GM19467 (cell line): ENCODE measurements around the gene RAG1.
"Not testable (repeated sequence)": the region's sequence is repeated elsewhere in the genome, so short reads cannot be mapped to it uniquely, and the experiment has no call there.

Experiments used
- ATAC-seq: cut with Tn5 transposase; IDR thresholded peaks from one replicate; pipeline ENCODE4 v1.9.1; 2021; ENCODE audit warnings: mild to moderate bottlenecking, moderate library complexity; ENCODE audit not compliant: unreplicated experiment

Gene RAG1

DNA sequence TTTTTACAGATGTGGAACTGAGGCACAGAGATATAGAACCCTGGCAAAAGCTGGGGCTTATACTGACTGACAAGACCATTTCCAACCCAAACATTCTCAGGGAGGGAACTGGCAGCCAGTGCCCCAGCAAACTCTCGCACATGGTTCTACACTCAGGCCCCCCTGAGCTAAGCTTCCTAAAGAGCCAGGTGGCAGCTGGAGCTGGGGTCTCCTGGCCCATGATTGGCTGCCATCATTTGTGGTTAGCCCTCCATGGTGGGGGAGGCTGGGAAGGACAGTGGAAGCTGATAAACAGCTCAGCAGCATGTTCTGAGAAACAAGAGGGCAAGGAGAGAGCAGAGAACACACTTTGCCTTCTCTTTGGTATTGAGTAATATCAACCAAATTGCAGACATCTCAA lies at the start of gene RAG1:
Gene RAG1, plus strand, starts transcription at position 314 of the 400 bp plus-strand sequence. CDS start 5,298 bp downstream, outside the sequence.
- no peak for ATAC-seq

DNA sequence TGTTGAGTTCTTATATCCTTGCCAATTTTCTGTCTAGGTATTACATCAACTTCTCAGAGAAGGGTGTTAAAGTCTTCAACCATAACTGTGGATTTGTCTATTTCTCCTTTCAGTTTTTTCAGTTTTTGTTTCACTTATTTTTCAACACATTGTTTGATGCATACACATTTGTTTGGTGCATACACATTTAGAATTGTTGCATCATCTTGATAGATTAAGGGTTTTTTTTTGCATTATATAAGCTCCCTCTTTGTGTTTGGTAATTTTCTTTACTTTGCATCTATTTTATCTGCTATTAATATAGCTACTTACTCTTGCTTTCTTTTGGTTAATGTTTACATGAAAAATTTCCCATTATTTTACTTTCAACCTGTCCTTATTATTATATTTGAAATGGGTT lies 37.0 kb upstream of the RAG1 start:
- ATAC-seq: no peak

DNA sequence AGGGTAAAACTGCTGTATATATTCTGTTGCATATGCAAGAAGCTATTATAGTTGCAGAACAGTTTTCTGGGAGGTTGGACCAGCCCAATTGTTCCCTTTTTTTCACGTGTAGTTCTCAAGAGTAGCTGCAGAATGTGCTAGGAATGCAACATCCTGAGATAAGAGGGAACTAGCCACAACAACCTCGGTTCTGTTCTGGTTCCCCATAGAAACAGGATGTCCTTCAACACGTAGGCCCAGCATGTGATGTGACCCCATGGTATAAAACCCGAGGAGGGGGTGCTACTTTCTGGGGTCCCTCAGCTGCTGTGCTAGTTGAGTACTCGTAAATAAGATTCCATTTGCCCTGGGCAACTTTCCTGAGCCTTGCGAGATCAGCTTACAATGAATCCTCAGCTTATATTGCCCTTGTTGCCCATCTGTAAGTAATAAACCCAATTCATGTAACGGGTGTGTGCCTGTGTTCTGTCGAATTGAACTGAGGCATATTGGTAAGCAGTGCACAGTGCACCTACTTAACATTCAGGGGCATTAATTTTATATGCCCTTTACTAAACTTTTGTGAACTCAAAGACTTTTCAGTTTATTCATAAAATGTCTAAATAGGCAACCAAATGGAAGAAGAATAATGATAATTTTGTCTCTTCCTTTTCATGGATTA lies 34.7 kb upstream of the RAG1 start:
- ATAC-seq: no peak

DNA sequence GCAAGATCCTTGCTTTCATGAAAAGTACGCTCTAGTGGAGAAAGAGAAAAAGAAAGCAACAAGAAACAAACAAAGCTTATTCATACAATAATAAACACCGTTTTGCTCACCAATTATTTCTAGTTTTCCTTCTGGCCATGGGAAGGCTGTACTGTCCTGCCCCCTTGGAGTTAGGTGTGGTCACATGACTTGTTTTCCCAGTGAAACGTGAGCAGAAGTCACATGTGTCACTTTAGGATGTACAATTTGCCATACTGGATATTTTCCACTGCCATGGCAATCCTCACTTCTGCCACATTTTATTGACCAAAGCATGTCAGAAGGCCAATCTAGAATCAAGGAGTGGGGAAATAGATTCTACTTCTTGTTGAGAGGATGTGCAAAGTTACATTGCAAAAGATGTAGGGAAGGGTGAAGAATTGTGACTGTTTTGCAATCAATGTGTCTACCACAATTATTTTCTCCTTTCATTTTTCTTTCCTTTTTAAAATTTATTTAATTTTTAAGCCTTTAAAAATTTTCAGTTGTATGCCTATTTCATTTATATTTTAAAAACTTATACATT lies 33.4 kb upstream of the RAG1 start:
- no peak for ATAC-seq

DNA sequence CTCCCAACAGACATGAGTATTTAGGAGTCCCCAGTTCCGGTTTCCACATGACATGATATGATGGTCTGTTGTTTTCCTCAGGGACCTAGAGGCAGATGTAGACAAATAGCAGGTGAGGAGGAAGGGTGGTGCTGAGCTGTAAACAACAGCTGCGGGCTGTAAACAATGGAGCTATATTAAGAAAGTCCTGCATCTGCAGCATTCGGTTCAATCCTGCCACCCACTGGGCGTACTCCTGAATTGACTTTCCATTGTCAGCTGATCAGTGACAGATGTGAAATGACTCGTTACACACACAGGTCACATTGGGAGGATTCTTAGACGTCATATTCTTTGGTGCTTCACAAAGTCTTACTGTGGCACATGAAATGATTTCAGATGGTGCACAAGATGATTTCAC lies 26.8 kb upstream of the RAG1 start:
- ATAC-seq: peak; percentile 96

DNA sequence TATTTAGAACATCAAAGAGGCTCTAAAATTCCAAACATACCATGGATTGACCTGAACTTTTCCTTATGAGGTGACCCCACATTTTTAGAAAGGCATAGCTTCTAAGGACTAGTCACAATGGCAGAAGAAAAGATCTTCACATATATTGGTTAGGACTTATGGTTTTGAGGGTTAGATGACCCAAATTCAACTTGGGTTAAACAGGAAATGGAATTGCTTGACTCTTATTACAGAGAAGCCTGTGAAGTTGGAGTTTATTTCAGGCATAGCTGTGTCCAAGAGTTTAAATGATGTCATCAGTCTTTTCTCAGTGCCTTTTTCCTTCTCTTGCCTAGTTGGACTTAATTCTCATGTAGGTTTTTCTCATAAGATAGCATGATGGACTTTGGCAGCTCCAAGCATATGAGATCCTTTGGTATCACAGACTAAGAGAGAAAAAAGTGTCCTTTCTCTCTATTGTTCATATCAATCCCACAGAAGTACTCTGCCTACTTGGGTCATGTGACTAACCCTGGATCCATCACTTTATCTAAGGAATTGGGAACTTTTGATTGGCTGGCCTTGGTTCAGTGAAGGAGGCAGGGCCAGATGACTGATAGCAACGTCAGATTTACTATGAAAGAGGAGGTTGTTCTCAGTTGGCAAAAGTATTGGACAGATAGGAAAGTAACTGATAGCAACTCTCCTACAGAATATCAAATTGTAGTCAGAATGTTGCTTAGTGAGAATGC lies 17.3 kb upstream of the RAG1 start:
- no peak for ATAC-seq

DNA sequence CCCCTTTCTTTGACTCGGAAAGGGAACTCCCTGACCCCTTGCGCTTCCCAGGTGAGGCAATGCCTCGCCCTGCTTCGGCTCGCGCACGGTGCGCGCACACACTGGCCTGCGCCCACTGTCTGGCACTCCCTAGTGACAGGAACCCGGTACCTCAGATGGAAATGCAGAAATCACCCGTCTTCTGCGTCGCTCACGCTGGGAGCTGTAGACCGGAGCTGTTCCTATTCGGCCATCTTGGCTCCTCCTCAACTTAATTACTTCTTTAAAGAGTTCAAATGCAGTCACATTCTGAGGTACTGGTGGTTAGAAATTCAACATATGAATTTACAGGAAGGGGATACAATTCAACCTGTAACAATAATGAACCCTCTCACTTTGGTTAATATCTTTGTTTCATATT lies 10.4 kb upstream of the RAG1 start:
- not testable (repeated sequence) for ATAC-seq

DNA sequence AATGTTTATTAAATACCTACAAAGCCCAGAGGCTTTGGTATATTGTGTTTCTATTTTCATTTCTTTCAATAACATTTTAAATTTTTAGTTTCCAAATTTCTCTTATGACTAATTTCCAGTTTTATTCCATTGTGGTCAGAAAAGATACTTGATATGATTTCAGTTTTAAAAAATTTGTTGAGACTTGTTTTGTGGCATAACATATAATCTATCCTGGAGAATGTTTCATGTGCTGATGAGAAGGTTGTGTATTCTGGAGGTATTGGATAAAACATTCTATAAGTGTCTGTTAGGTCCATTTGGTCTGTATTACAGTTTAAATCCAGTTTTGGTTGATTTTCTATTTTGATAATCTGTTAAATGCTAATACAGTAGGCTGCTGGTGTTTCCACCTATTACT lies 9.8 kb upstream of the RAG1 start:
- no peak for ATAC-seq

DNA sequence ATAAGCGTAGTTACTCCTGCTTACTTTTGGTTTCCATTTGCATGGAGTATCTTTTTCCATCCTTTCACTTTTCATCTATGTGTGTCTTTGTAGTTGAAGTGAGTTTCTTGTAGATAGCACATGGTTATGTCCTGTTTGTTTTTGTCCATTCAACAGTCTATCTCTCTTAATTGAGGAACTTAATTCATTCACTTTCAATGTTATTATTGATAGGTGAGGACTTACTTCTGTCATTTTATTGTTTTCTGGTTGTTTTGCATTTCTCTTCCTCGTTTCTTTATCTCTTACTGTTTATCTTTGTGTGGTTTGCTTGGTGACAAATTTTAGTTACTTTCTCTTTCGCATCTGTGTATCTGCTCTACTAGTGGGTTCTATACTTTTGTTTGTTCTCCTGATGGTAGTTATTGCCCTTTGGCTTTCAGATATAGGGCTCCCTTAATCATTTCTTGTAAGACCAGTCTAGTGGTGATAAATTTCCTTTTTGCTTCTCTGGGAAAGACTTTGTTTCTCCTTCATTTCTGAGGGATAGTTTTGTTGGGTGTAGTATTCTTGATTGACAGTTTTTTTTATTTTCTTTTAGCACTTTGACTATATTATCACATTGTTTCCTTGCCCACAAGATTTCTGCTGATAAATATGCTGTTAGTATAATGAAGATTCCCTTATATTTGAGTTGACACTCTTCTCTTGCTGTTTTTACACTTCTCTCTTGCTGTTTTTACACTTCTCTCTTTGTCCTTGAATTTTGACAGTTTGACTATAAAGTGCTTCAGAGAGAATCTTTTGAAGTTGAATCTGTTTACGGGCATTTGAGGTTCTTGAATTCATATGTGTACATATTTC lies 9.0 kb upstream of the RAG1 start:
- ATAC-seq: peak; percentile 85

DNA sequence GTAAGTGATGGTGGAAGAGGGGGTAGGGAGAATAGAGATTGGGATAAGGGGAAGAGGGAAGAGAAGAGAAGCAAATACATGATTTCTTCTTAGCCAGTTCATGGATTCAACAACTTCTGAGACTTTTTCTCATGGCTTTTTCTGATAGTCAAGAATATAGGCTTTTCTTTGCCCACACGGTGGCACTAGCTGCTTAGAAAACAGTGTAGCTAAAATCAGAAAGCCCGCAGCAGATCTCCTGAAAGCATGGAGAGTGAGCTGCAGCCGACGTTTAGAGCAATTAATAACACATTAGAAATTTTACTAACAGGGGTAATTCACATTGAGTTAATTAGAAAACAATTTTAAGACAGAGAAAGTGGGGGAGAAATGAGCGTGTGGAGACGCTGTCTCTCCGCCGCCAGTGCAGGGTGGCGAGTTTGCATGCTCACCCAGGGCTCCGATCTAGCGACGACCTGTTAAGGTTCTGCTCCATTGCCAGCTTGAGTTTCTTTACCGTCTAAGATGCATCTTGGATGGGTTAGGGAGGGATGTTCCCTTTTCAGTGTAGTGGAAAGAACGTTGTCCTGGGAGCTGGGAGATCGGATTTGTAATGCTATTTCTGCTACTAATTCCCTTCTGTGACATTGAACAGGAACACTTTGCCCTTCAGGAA lies 3.3 kb upstream of the RAG1 start:
- ATAC-seq: no peak

DNA sequence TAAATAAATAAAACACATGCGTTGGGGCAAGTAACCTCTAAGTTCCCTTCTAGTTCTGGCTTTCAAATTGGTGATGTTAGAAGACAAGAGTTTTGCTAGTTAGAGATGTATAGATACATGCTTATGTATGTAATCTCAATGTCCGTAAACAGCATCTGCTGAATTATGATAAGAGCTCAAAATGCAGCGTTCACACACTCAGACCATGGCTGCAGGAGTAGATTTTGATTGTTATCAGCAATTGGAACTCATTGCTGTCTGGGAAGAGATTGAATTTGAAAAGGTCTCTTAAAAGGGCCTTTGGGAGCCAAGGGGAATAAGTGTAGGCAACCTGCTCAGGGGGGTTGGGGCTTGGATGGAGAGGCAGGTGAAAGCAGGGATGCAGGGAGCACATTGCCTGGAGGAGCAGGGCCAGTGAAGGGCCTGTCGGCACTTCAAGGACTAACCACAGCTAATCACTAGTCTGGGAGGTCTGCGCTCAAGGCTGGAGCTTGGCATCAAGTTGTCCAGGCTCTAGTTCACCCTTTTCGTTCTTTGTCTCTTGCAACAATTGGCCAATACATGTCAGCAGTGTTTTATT lies 2.7 kb upstream of the RAG1 start:
- ATAC-seq: no peak

DNA sequence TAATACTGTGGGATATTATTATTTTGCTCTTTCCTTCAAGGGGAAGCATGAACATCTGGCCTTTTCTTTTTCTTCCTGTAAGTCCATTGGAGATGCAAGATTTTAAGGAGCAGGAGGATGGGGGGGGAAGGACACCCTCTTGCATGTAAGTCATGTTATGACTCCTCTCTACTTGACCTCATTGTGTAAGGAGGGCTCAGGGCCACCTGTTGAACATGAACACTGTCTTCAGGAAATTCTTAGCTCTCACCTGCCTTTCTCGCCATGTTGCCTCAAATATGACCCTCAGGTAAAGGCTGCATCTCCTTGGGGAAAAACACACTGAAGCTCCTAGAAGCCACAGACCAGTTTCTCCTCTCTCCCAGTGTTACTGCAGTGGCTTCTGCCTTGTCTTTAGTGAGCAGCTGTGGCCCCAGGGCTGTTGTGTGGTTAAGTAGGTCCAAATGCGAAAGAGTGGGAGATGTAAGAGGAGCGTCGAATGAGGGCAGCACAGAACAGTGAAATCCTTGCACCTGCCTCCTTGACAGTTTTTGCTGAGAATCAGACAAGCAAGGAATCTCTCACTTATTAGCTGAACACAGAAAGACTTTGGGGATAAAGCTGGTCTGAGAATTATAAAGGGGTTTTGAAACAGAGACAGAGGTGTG lies 1.3 kb upstream of the RAG1 start:
- no peak for ATAC-seq

DNA sequence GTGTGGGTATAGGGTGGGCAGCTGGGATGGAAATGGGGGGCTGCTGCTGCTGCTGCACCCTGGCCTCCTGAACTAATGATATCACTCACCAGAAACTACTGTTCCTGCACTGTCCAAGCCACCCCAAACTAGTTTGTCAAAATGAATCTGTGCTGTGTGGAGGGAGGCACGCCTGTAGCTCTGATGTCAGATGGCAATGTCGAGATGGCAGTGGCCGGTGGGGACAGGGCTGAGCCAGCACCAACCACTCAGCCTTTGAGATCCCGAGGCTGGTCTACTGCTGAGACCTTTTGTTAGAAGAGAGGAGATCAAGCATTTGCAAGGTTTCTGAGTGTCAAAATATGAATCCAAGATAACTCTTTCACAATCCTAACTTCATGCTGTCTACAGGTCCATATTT lies 1.3 kb downstream of the RAG1 start:
- ATAC-seq: no peak

DNA sequence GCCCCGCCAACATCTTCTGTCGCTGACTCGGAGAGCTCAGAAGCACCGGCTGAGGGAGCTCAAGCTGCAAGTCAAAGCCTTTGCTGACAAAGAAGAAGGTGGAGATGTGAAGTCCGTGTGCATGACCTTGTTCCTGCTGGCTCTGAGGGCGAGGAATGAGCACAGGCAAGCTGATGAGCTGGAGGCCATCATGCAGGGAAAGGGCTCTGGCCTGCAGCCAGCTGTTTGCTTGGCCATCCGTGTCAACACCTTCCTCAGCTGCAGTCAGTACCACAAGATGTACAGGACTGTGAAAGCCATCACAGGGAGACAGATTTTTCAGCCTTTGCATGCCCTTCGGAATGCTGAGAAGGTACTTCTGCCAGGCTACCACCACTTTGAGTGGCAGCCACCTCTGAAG lies 6.7 kb downstream of the RAG1 start:
- no peak for ATAC-seq

DNA sequence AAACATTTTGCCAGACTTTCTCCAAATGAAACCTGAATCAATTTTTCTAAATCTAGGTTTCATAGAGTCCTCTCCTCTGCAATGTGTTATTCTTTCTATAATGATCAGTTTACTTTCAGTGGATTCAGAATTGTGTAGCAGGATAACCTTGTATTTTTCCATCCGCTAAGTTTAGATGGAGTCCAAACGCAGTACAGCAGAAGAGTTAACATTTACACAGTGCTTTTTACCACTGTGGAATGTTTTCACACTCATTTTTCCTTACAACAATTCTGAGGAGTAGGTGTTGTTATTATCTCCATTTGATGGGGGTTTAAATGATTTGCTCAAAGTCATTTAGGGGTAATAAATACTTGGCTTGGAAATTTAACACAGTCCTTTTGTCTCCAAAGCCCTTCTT lies 9.6 kb downstream of the RAG1 start:
- no peak for ATAC-seq

DNA sequence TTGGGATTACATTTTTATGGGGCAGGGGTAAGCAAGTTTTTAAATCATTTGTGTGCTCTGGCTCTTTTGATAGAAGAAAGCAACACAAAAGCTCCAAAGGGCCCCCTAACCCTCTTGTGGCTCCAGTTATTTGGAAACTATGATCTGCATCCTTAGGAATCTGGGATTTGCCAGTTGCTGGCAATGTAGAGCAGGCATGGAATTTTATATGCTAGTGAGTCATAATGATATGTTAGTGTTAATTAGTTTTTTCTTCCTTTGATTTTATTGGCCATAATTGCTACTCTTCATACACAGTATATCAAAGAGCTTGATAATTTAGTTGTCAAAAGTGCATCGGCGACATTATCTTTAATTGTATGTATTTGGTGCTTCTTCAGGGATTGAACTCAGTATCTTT lies 10.1 kb downstream of the RAG1 start:
- ATAC-seq: no peak

DNA sequence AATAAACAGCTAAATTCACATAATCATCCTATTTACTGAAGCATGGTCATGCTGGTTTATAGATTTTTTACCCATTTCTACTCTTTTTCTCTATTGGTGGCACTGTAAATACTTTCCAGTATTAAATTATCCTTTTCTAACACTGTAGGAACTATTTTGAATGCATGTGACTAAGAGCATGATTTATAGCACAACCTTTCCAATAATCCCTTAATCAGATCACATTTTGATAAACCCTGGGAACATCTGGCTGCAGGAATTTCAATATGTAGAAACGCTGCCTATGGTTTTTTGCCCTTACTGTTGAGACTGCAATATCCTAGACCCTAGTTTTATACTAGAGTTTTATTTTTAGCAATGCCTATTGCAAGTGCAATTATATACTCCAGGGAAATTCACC lies 10.7 kb downstream of the RAG1 start:
- no peak for ATAC-seq

DNA sequence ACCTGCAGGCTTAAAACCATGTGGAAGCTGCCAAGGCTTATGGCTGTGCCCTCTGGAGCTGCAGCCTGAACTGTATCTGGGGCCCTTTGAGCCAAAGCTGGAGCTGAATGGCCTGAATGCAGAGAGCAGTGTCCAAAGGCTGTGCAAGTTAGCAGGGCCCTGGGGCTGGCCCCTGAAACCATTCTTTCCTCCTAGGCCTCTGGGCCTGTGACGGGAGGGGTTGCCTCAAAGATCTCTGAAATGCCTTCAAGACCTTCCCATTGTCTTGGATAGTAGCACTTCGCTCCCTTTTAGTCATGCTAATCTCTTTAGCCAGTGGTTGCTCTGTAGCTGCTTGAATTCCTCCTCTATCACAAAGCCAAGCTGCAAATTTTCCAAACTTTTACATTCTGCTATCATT lies 13.7 kb downstream of the RAG1 start:
- ATAC-seq: no peak

DNA sequence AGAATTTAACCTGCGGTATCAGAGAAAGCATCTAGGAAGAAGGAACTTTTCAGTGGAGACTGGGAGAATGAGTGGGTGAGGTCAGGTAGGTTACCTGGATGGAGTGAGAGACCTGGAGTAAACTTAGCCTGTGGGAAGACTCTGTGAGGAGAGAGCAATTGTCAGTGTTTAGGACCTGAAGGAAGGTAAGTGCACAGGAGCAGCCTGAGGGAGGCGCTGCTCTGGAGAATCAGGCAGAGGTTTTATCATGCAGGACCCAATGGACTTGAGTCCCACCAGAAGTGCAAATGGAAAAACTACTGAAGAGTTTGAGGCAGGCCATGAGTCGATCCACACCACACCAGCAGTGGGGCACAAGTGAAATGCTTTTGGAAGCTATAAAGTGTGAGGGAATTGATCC lies 15.9 kb downstream of the RAG1 start:
- no peak for ATAC-seq

DNA sequence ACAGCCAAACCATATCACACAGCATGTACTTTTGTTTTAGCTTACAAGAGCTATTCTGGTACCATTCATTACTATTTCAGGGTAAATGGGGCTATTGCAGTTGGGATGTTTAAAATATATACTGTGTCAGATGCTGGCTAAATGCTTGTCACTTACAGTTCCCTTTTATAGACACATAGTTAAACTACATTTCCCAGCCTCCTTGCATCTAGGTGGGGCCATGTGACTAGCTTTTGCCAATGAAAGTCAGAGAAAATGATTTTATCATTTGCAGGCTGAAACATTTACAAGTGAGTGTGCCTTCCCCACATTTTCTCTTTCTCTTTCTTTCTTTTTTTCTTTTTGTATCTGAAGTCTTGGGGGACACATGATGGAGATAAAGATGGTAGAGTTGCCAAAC lies 18.7 kb downstream of the RAG1 start:
- ATAC-seq: no peak
